GM19035 (cell line): ENCODE data around the gene RPL7L1.

Source experiments
- ATAC-seq: cut with Tn5 transposase; IDR thresholded peaks from one replicate; pipeline ENCODE4 v1.9.1; 2021; ENCODE audit not compliant: unreplicated experiment

The RPL7L1 gene

GRCh38 chr6:42928986-42929820, 49.8 kb downstream of the RPL7L1 start, which contains the start of gene CNPY3:
Gene CNPY3 (plus strand): TSS chr6:42929480. CDS start chr6:42929571, 91 bp downstream.
- peak; percentile 74 for ATAC-seq

- peak; percentile 51 for ATAC-seq
Measured at GRCh38 chr6:42929821-42930360, 50.5 kb downstream of the RPL7L1 start.

- no peak for ATAC-seq
Measured at GRCh38 chr6:42932412-42932811, 53.0 kb downstream of the RPL7L1 start.

GRCh38 chr6:42933205-42933604, 53.8 kb downstream of the RPL7L1 start:
- ATAC-seq: no peak

DNA sequence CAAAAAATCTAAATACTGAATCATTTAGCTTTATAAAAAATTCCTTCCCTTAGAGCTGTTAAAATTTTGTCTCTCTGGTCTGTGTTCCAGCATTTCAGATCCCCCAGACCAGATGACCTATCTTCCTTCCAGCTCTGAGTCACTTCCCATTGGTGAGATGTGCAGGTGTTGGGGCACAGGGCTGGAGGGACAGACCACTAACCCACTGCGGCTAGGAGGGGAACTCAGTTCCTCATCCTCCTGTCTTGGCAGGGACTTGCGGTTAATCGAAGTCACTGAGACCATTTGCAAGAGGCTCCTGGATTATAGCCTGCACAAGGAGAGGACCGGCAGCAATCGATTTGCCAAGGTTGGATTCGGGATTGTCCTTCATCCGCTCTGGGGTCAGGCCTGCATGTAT, 55.9 kb downstream of the RPL7L1 start:
- ATAC-seq: no peak

- no peak for ATAC-seq
Measured at GRCh38 chr6:42936398-42936797, 57.0 kb downstream of the RPL7L1 start.

DNA sequence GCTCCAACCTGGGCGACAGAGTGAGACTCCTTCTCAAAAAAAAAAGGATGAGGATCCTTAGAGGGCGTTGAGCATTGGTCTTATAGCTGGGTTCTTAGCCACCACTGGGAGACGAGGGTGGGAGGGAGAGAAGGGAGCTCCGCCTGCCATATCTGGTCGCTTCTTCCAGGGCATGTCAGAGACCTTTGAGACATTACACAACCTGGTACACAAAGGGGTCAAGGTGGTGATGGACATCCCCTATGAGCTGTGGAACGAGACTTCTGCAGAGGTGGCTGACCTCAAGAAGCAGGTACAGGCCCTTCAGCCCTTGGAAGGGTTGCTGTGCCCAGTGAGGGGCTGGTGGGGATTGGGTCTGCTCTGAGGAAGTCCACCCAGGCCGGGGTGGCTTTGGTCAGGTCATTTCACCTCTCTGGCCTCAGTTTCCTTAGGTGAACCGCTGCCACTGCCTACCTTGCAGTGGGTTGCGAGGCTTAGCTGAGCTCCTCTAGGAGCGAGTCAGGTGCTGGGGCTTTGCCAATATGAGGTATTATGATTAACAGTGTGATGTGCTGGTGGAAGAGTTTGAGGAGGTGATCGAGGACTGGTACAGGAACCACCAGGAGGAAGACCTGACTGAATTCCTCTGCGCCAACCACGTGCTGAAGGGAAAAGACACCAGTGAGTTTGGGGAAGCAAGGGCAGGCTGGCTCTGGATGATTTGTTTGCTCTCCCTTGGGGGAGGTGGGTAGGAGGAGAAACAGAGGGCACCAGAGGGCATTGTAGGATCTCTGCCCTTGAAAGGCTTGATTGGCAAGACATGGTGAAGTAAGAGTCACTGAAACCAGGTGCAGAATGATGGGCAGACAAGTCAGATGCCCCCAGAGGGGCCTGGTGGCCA, 58.4 kb downstream of the RPL7L1 start:
- no peak for ATAC-seq

GRCh38 chr6:42938428-42938796, 59.0 kb downstream of the RPL7L1 start:
- no peak for ATAC-seq

DNA sequence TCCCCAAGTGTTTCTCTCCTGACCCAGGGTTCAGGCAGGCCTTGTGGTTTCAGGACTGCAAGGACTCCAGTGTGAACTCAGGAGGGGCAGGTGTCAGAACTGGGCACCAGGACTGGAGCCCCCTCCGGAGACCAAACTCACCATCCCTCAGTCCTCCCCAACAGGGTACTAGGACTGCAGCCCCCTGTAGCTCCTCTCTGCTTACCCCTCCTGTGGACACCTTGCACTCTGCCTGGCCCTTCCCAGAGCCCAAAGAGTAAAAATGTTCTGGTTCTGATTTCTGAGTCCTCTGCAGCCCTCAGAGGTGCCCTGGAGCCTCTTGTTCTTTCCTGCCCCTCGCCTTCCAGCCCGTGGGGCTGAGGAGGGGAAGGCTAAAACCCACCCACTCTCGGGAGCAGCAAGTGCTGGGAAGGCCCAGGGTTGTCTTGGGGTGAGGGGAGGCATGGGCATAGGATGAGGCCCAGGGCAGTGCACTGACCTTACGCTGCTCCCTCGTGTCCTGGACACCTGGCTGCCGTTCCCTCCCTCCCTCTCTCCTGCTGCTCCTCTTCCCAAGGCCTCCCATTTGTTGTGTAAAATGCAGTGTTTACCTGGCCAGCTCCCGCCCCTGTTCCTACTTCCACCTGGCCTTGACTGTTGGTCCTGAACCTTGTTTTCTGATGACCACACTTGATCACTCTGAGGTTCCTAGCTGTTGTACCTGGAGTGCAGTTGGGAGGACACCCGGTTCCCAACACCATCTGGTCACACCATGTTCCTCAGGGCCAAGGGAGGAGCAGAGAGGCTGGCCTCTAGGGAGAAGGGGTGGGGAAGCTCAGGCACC, 59.8 kb downstream of the RPL7L1 start:
- ATAC-seq: no peak
